Central memory CD8-positive, alpha-beta T cell (primary cell): ENCODE data around the gene CCDC40.
A peak's percentile ranks its signal among the peaks of the same experiment; 100 is the strongest.

Experiments used
- ATAC-seq: fragments of 150-1000 bp; cut with Tn5 transposase; replicated peaks from 2 replicates; pipeline ENCODE4 v1.10.0; 2022; ENCODE audit warnings: mild to moderate bottlenecking, moderate FRiP score, moderate number of reproducible peaks; ENCODE audit not compliant: poor library complexity, severe bottlenecking; ENCODE audit errors: extremely low read depth
- DNase-seq, 2 donors: peaks; one replicate each; pipeline ENCODE4 v3.0.0; 2021; ENCODE audit warnings: low spot score in 2 of 2
- H3K27ac Mint-ChIP-seq: one replicate; pipeline ENCODE4 v1.8.0; 2022; ENCODE audit warnings: low read depth, mild to moderate bottlenecking, moderate library complexity, mixed read lengths
- H3K27me3 Mint-ChIP-seq: one replicate; pipeline ENCODE4 v1.8.0; 2022; ENCODE audit warnings: mixed read lengths
- H3K36me3 Mint-ChIP-seq: one replicate; pipeline ENCODE4 v1.8.0; 2022; ENCODE audit warnings: mild to moderate bottlenecking, moderate library complexity, mixed read lengths; ENCODE audit not compliant: insufficient read depth
- H3K4me1 Mint-ChIP-seq: one replicate; pipeline ENCODE4 v1.8.0; 2022; ENCODE audit warnings: mixed read lengths
- H3K4me3 Mint-ChIP-seq: one replicate; pipeline ENCODE4 v1.8.0; 2022; ENCODE audit warnings: mild to moderate bottlenecking, moderate library complexity, mixed read lengths
- H3K9me3 Mint-ChIP-seq: one replicate; pipeline ENCODE4 v1.8.0; 2022; ENCODE audit warnings: mixed read lengths

Gene CCDC40

DNA sequence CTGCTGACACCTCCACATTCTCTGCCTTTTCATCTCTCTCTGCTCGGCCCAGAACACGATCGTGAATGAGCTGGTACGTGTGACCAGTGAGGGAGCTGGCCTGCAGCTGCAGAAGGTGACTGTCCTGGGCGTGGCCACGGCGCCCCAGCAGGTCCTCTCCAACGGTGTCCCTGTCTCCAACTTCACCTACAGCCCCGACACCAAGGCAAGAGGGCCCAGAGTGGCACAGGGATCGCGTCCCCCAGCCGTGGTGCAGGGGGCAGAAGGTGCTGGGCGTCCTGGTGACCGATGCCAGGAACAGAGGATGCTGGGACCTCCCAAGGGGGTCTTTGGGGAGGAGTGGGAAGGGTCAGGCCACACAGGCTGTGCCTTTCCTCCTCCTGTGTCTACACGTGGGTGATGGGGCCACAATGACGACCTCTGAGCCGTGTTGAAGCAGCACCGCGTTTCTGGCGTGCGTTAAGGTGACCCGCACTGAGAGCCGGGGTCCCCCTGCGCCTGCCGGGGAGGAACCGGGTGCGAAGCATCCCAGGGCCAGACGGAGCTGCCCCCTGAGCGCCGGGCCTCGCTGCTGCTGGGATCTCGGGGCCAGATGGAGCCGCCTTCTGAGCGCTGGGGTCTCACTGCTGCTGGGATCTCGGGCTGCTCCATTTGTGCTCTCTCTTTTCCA lies 82.3 kb downstream of the CCDC40 start:
- Mint-ChIP-seq H3K27me3 (no peaks in the 10 kb centered on the region), H3K27ac (no peak overlapping the region), H3K9me3 (no peaks in the 10 kb centered on the region), H3K4me3 (no peak overlapping the region), H3K36me3 (no peaks in the 10 kb centered on the region), H3K4me1 (no peaks in the 10 kb centered on the region)
- DNase-seq (no peak), ATAC-seq (no peak)

GRCh38 chr17:80119271-80119791 lies 82.9 kb downstream of the CCDC40 start:
- H3K9me3 Mint-ChIP-seq: no peaks in the 10 kb centered on the region
- H3K4me1 Mint-ChIP-seq: no peaks in the 10 kb centered on the region
- no peak overlapping the region for H3K27ac Mint-ChIP-seq
- no peaks in the 10 kb centered on the region for H3K36me3 Mint-ChIP-seq
- DNase-seq (no peak), ATAC-seq (no peak)
- no peaks in the 10 kb centered on the region for H3K27me3 Mint-ChIP-seq
- H3K4me3 Mint-ChIP-seq: no peak overlapping the region

DNA sequence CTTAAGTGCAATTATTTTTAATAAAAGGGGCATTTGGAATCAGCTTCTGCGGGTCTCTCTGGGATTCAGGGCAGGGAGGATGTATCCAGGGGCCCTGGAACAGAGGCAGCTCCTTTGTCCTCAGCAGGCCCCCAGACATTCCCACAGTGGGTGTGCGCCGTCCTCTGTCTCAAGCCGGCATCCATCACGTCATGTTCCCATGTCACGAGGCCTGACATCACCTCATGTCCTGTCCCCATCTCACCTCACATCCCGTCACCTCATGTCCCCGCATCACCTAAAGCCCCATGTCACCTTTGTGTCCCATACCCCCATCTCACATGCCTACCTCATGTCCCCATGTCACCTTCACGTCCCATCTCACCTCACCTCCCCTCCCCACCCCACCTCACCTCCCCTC lies 83.4 kb downstream of the CCDC40 start:
- Mint-ChIP-seq H3K27ac (no peak overlapping the region), H3K9me3 (no peaks in the 10 kb centered on the region), H3K27me3 (no peaks in the 10 kb centered on the region), H3K4me1 (no peaks in the 10 kb centered on the region), H3K4me3 (no peak overlapping the region), H3K36me3 (no peaks in the 10 kb centered on the region)
- ATAC-seq (no peak), DNase-seq (no peak)

DNA sequence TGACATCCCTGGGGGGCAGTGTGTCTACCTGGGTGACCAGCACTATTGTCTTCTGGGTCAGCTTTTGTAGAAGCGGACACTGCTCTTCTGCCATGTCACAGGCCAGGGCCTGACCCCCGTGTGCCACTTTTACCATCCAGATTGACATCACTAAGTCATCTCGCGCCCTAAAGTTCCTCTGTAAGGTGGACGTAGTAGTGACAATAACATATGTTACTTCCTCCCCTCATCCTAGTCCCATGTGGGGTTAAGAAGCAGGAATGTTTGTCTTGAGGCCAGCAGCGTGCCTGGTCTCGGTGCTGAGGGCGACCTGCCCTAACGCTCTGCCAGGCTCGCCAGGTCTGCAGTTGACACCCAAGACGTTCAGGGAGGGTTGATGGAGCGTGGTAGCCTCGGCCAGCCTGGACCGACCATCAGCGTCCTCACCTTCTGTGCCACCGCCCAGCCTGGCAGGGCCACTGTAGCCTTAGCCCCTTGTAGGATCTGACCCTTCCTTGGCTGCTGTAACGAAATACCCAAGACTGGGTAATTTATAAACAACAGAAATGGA lies 85.7 kb downstream of the CCDC40 start:
- no peak overlapping the region for H3K27ac Mint-ChIP-seq
- H3K4me1 Mint-ChIP-seq: no peaks in the 10 kb centered on the region
- H3K36me3 Mint-ChIP-seq: no peaks in the 10 kb centered on the region
- peaks cover 15% of the 10 kb centered on the region for H3K27me3 Mint-ChIP-seq
- no peak for ATAC-seq
- no peaks in the 10 kb centered on the region for H3K9me3 Mint-ChIP-seq
- DNase-seq: no peak
- no peak overlapping the region for H3K4me3 Mint-ChIP-seq

DNA sequence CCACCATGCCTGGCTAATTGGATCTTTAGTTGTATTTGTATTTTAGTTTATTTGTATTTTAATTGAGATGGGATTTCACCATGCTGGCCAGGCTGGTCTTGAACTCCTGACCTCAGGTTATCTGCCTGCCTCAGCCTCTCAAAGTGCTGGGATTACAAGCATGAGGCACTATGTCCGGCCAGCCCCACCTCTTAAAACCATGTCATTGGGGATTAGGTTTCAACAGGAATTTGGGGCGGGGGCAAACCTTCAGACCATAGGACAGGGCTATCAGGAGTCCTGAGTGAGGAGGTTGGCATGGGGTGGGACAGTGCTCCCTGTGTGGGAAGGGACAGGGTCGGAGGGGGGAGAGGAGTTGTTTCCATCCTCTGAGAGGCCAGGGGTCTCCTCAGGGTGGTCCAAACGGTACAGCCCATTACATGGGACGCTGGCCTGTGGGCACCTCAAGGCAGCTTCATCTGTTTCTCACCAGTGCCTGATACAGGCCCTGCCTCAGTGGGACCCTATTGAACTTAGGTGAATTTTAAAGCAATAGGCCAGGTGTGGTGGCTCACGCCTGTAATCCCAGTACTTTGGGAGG lies 86.6 kb downstream of the CCDC40 start:
- ATAC-seq: no peak

DNA sequence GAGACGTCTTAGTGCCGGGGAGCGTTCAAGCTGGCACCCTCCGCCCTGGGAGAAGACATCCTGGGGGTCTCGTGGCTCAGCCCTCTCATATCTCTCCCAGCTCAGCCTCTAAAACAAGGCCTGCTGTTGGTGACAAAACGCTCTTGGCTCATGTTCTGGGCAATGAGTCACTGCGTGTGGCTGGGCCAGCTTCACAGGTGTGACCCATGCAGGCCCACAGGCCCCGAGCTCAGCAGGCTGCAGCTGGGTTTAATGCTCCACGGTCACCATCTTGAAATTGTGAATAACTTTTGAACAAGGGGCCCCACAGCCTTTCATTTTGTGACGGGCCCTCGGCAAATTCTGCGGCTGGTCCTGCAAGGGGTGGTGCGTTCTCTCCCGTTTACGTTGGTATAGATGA lies 87.3 kb downstream of the CCDC40 start:
- no peak for DNase-seq
- Mint-ChIP-seq H3K27me3 (peaks cover 29% of the 10 kb centered on the region), H3K9me3 (no peaks in the 10 kb centered on the region), H3K4me1 (no peaks in the 10 kb centered on the region), H3K27ac (no peak overlapping the region), H3K4me3 (no peak overlapping the region), H3K36me3 (no peaks in the 10 kb centered on the region)
- no peak for ATAC-seq

More for the DNA sequence above, 86.6 kb downstream of the CCDC40 start:
- Mint-ChIP-seq H3K9me3 (no peaks in the 10 kb centered on the region), H3K27ac (no peak overlapping the region), H3K36me3 (no peaks in the 10 kb centered on the region), H3K27me3 (peaks cover 22% of the 10 kb centered on the region), H3K4me3 (no peak overlapping the region), H3K4me1 (no peaks in the 10 kb centered on the region)
- DNase-seq: no peak

DNA sequence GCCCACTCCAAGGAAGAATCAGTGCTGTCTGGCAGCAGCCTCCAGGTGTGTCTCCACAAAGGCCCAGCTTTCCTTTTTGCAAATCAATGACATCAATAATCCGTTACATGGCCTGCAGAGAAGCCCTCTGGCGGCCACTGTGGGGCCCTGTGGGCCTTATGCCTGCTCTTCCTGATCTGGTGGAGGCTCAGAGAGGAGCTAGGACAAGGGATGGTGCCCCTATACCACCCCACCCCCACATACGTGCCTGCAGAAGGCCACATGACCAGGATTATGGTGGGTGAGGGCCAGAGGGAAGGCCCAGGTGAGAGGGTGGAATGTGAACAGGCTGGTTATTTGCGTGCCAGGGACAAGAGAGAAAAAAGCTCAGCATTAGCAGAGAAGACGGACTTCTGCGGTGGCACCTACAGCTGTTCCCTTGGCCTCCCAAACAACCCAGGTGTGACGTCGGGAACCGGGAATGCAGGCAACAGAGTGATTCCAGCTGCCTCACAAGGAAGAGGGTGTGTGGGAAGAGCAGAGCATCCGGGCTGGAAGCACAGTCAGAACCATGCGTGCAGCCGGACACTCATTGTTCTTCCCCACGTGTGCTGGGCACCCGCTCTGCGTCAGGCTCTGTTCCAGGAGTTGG lies 88.0 kb downstream of the CCDC40 start:
- Mint-ChIP-seq H3K4me3 (no peak overlapping the region), H3K4me1 (no peaks in the 10 kb centered on the region), H3K9me3 (no peaks in the 10 kb centered on the region), H3K27ac (no peak overlapping the region), H3K27me3 (peaks cover 36% of the 10 kb centered on the region), H3K36me3 (no peaks in the 10 kb centered on the region)
- ATAC-seq (no peak), DNase-seq (no peak)

DNA sequence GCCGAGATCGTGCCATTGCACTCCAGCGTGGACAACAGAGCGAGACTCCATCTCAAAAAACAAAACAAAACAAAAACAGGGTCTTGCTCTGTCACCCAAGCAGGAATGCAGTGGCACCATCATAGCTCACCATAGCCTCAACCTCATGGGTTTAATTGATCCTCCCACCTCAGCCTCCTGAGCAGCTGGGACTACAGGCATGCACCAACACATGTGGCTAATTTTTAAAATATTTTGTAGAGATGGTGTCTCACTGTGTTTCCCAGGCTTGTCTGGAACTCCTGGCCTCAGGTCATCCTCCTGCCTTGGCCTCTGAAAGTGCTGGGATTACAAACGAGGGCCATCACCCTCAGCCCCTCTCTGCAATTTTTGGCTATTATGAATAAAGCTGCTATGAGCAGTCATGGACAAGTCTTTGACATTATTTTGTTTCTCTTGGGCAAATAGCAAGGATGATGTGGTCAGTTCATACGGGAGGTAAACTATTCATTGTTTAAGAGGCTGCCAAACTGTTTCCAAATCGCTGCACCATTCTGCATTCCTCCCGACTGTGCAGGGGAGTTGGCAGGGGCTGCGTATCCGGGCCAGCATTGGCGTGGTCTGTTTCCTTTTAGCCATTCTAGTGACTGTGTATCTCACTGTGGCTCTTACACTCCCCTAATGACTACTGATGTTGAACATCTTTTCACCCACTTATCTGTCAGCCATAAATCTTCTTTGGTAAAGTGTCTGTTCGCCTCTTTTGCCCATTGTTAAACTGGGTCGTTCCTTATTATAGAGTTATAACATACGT lies 89.4 kb downstream of the CCDC40 start:
- no peaks in the 10 kb centered on the region for H3K36me3 Mint-ChIP-seq
- H3K4me1 Mint-ChIP-seq: no peaks in the 10 kb centered on the region
- no peak overlapping the region for H3K27ac Mint-ChIP-seq
- H3K9me3 Mint-ChIP-seq: no peaks in the 10 kb centered on the region
- peaks cover 37% of the 10 kb centered on the region for H3K27me3 Mint-ChIP-seq
- DNase-seq: no peak
- no peak overlapping the region for H3K4me3 Mint-ChIP-seq
- no peak for ATAC-seq

DNA sequence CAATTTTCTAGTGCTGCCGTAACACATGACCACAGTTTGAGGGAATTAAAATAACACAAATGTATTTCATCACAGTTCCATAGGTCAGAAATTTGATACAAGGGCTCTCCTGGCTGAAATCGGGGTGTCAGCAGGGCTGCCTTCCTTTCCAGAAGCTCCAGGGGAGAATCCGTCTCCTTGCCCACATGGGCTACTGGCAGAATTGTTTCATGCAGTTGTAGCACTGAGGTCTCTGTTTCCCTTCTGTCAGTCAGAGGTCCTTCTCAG lies 89.9 kb downstream of the CCDC40 start:
- Mint-ChIP-seq H3K9me3 (no peaks in the 10 kb centered on the region), H3K4me3 (no peak overlapping the region), H3K27ac (no peak overlapping the region), H3K4me1 (no peaks in the 10 kb centered on the region), H3K36me3 (no peaks in the 10 kb centered on the region), H3K27me3 (peaks cover 37% of the 10 kb centered on the region)
- ATAC-seq: no peak
- no peak for DNase-seq

GRCh38 chr17:80129006-80129565 lies 92.6 kb downstream of the CCDC40 start:
- no peak for ATAC-seq
- no peak overlapping the region for H3K4me3 Mint-ChIP-seq

GRCh38 chr17:80130992-80131391 lies 94.5 kb downstream of the CCDC40 start:
- ATAC-seq (no peak), DNase-seq (no peak)
- no peak overlapping the region for H3K4me3 Mint-ChIP-seq
- H3K9me3 Mint-ChIP-seq: no peaks in the 10 kb centered on the region
- H3K4me1 Mint-ChIP-seq: no peaks in the 10 kb centered on the region
- peaks cover 32% of the 10 kb centered on the region for H3K27me3 Mint-ChIP-seq
- H3K27ac Mint-ChIP-seq: no peak overlapping the region
- peaks cover 26% of the 10 kb centered on the region for H3K36me3 Mint-ChIP-seq

More at GRCh38 chr17:80129006-80129565, 92.6 kb downstream of the CCDC40 start:
- H3K4me1 Mint-ChIP-seq: no peaks in the 10 kb centered on the region
- H3K36me3 Mint-ChIP-seq: peaks cover 9% of the 10 kb centered on the region
- H3K27ac Mint-ChIP-seq: no peak overlapping the region
- H3K27me3 Mint-ChIP-seq: peaks cover 37% of the 10 kb centered on the region
- no peaks in the 10 kb centered on the region for H3K9me3 Mint-ChIP-seq
- DNase-seq: no peak

- Mint-ChIP-seq H3K36me3 (peaks cover 46% of the 10 kb centered on the region), H3K9me3 (no peaks in the 10 kb centered on the region), H3K4me3 (no peak overlapping the region), H3K27ac (peak overlapping the region; percentile 54), H3K27me3 (peaks cover 15% of the 10 kb centered on the region), H3K4me1 (no peaks in the 10 kb centered on the region)
- ATAC-seq (no peak), DNase-seq (no peak)
These were observed 96.6 kb downstream of the CCDC40 start for GRCh38 chr17:80132906-80133625.
